HepG2 (cell line): ENCODE results near the gene RAB28. TPM values are rescaled to one million over a fixed set of nuclear protein-coding genes. Genes with fewer than 3 reads are reported as not detected.

Experiments used
- ATAC-seq: fragments of 200-7000 bp; cut with Tn5 transposase; 3 replicates; pipeline ENCODE4 v1.9.1; 2020; ENCODE audit warnings: mild to moderate bottlenecking, moderate library complexity
- BruUV-seq: library from RNA; stranded (reverse); fragments of 400-500 nt; replicated peaks from 2 replicates; lab custom pipeline; 2021; lab: Mats Ljungman, UMichigan
- CTCF ChIA-PET: fragments of 300-600 bp; formaldehyde crosslinking; extraction: SDS; loops from one replicate; lab custom pipeline; 2021; ENCODE audit warnings: low total read pairs, inconsistent platforms, low intra/inter-chr PET ratio; lab: Yijun Ruan, JAX
- POLR2A ChIA-PET: fragments of 350-600 bp; sonication (Branson Sonifier 250); formaldehyde crosslinking; loops from one replicate; lab custom pipeline; 2020; ENCODE audit warnings: antibody characterized with exemption, inconsistent platforms; lab: Yijun Ruan, JAX
- DNase-seq: peaks from one replicate; pipeline ENCODE4 v3.0.0-alpha.2; 2015; ENCODE audit warnings: low spot score
- FAIRE-seq: peaks from 3 replicates; lab custom pipeline; 2011; peaks lifted over from hg19 to GRCh38; lab: Jason Lieb, UNC
- H2AFZ ChIP-seq: one replicate; pipeline ENCODE4 v1.6.1; 2011; ENCODE audit warnings: low read length, inconsistent platforms
- H3K27ac ChIP-seq: fragments of 300-600 bp; 3 replicates; pipeline ENCODE4 v1.8.0; 2011; ENCODE audit warnings: mixed run types, mild to moderate bottlenecking, mixed read lengths, low read length, inconsistent platforms; ENCODE audit not compliant: insufficient read depth; ENCODE audit errors: extremely low read length
- H3K27me3 ChIP-seq, 2 experiments: fragments of 200-600 bp in 1 of 2; 2 replicates in 1 of 2; 3 replicates in 1 of 2; pipeline versions ENCODE4 v1.6.0 to v1.8.0; 2011; ENCODE audit warnings: low read length in 2 of 2, mild to moderate bottlenecking in 2 of 2, moderate library complexity in 2 of 2, inconsistent platforms in 1 of 2; ENCODE audit not compliant: insufficient read depth in 2 of 2, control insufficient read depth in 1 of 2
- H3K36me3 ChIP-seq, 2 experiments: fragments of 200-600 bp in 1 of 2; replicated peaks in 1 of 2; 2 replicates in 1 of 2; 3 replicates in 1 of 2; pipeline versions ENCODE4 v1.5.1 to v1.8.0; 2011; ENCODE audit warnings: low read length in 2 of 2, inconsistent platforms in 1 of 2; ENCODE audit not compliant: insufficient read depth in 2 of 2, control insufficient read depth in 1 of 2
- H3K4me1 ChIP-seq: 2 replicates; pipeline ENCODE4 v1.5.1; 2012; ENCODE audit warnings: low read length, inconsistent platforms; ENCODE audit not compliant: insufficient read depth
- H3K4me2 ChIP-seq: 2 replicates; pipeline ENCODE4 v1.6.0; 2011; ENCODE audit warnings: low read depth, low read length, inconsistent platforms
- H3K4me3 ChIP-seq, 3 experiments: fragments of 200-600 bp in 1 of 3; sonication (generic), shearing (Covaris generic) in 1 of 3; replicated peaks in 1 of 3; 2 replicates each; pipeline ENCODE4 v1.5.1; 2011 to 2016; ENCODE audit warnings: low read length in 3 of 3, inconsistent platforms in 2 of 3, low read depth in 2 of 3, mild to moderate bottlenecking in 2 of 3, control low read depth in 1 of 3, mixed read lengths in 1 of 3; ENCODE audit not compliant: insufficient read depth in 1 of 3
- H3K79me2 ChIP-seq: one replicate; pipeline ENCODE4 v1.6.1; 2011; ENCODE audit warnings: low read length, inconsistent platforms; ENCODE audit not compliant: insufficient read depth
- H3K9ac ChIP-seq: 2 replicates; pipeline ENCODE4 v1.6.0; 2011; ENCODE audit warnings: mild to moderate bottlenecking, low read depth, low read length, inconsistent platforms; ENCODE audit not compliant: insufficient read depth
- H3K9me3 ChIP-seq: 2 replicates; pipeline ENCODE4 v1.5.1; 2012; ENCODE audit warnings: mild to moderate bottlenecking, low read length
- H4K20me1 ChIP-seq: 2 replicates; pipeline ENCODE4 v1.6.0; 2011; ENCODE audit warnings: inconsistent platforms, mild to moderate bottlenecking, low read length, moderate library complexity; ENCODE audit not compliant: insufficient read depth
- BATF2 ChIP-seq: sonication (generic); formaldehyde crosslinking; IDR thresholded peaks from 2 replicates; pipeline ENCODE4 v1.8.0; 2022; ENCODE audit warnings: mild to moderate bottlenecking, missing genetic modification reagents, moderate library complexity
- BCL3 ChIP-seq: sonication (generic); formaldehyde crosslinking; IDR thresholded peaks from 2 replicates; pipeline ENCODE4 v1.5.1; 2020; ENCODE audit warnings: mild to moderate bottlenecking, missing genetic modification reagents, moderate library complexity
- BHLHE40 ChIP-seq: IDR thresholded peaks from 2 replicates; pipeline ENCODE4 v1.6.1; 2011; ENCODE audit warnings: low read length, improper control_type of control experiment
- BRF2 ChIP-seq: sonication (generic); formaldehyde crosslinking; IDR thresholded peaks from 2 replicates; pipeline ENCODE4 v1.8.1; 2022; ENCODE audit warnings: mild to moderate bottlenecking, missing genetic modification reagents
- ELF1 ChIP-seq: sonication (generic); formaldehyde crosslinking; IDR thresholded peaks from 2 replicates; pipeline ENCODE4 v1.4.0; 2020; ENCODE audit warnings: missing genetic modification reagents
- GRHL1 ChIP-seq: sonication (generic); formaldehyde crosslinking; conservative IDR thresholded peaks from 2 replicates; pipeline ENCODE4 v1.8.0; 2022; ENCODE audit warnings: missing genetic modification reagents
- PHB2 ChIP-seq: fragments of 450-650 bp; IDR thresholded peaks from 2 replicates; pipeline ENCODE4 v1.6.1; 2018; ENCODE audit not compliant: partially characterized antibody
- THYN1 ChIP-seq: sonication (generic); formaldehyde crosslinking; IDR thresholded peaks from 2 replicates; pipeline ENCODE4 v1.8.1; 2023; ENCODE audit warnings: low read depth, mild to moderate bottlenecking, moderate library complexity, missing genetic modification reagents, borderline replicate concordance
- YY1 ChIP-seq: IDR thresholded peaks from 2 replicates; pipeline ENCODE4 v1.6.1; 2011; ENCODE audit warnings: low read length, low read depth, moderate library complexity, mild to moderate bottlenecking; ENCODE audit not compliant: insufficient read depth, insufficient replicate concordance
- ZNF205 ChIP-seq: IDR thresholded peaks from 2 replicates; pipeline ENCODE4 v1.6.1; 2018; ENCODE audit warnings: missing biosample characterization, missing genetic modification reagents
- ZNF691 ChIP-seq: sonication (generic); formaldehyde crosslinking; IDR thresholded peaks from 2 replicates; pipeline ENCODE4 v1.4.0; 2020; ENCODE audit warnings: missing genetic modification reagents, low read depth, mild to moderate bottlenecking, borderline replicate concordance
- ZNF720 ChIP-seq: sonication (generic); formaldehyde crosslinking; IDR thresholded peaks from 2 replicates; pipeline ENCODE4 v1.4.0; 2020; ENCODE audit warnings: missing genetic modification reagents
- WGBS: methylation state at CpG from one replicate; pipeline ENCODE4 v1.1.6; 2017; ENCODE audit warnings: low lambda C conversion rate; 5-methylcytosine and 5-hydroxymethylcytosine counted together
- in situ Hi-C: cut with HindIII; loops from 2 replicates; pipeline ENCODE4 v1.10.0; 2017; ENCODE audit warnings: low pct_unique_long_range_greater_than_20kb; ENCODE audit not compliant: extremely low pct_ligation_motif_present
- intact Hi-C: fragments of 100-400 bp; cut with micrococcal nuclease; formaldehyde crosslinking; loops from one replicate; pipeline ENCODE4 v1.10.0; 2022; ENCODE audit not compliant: unreplicated experiment
- polyA plus RNA-seq, 8 experiments: library from polyadenylated mRNA; depleted of rRNA in 3 of 8; stranded (reverse) in 7 of 8; unstranded in 1 of 8; fragments of >200 nt; fragmentation: Illumina TruSeq in 4 of 8; extraction: Trizol in 4 of 8; gene quantifications; 2 replicates each; pipeline versions ENCODE4 v1.2.1 to v1.2.3, GENCODE V29; 2011 to 2016; ENCODE audit warnings: low read depth in 4 of 8, missing spikeins in 1 of 8, mixed read lengths in 1 of 8; ENCODE audit not compliant: insufficient read depth in 1 of 8
- total RNA-seq, 5 experiments: library from RNA; depleted of rRNA; stranded (reverse); fragments of >200 nt; fragmentation: Illumina TruSeq; extraction: Trizol; gene quantifications; 2 replicates each; pipeline ENCODE4 v1.2.3, GENCODE V29; 2016; ENCODE audit warnings: low read depth in 1 of 5

The RAB28 gene
- total and polyA plus RNA-seq, 2 of the 13 experiments (the other 11 are each of a cell fraction or from before 2014, with no cell fraction given): 11.8 to 18.2 TPM

- H3K4me1 ChIP-seq: no peaks in the 10 kb centered on the region
- DNase-seq: no peak
- H3K36me3 ChIP-seq: no peaks in the 10 kb centered on the region
- POLR2A ChIA-PET: no interaction called here
- 95% methylated on average over 6 of the region's 6 CpGs for WGBS
- no peak overlapping the region for H3K27ac ChIP-seq
- in situ Hi-C loops (no loop called here), intact Hi-C loops (no loop called here)
- no peak overlapping the region for H2AFZ ChIP-seq
- no TSS peak for BruUV-seq
- no peaks in the 10 kb centered on the region for H4K20me1 ChIP-seq
- TF ChIP-seq GRHL1 (CRISPR knock-in tag) (no peak), BCL3 (CRISPR knock-in tag) (no peak), BHLHE40 (no peak)
- ATAC-seq: no peak
- CTCF ChIA-PET: no interaction called here
- no peak overlapping the region for H3K4me2 ChIP-seq
- H3K79me2 ChIP-seq: no peaks in the 10 kb centered on the region
- no peak overlapping the region for H3K9ac ChIP-seq
- H3K27me3 ChIP-seq: no peaks in the 10 kb centered on the region
- FAIRE-seq: no peak
- H3K9me3 ChIP-seq: no peaks in the 10 kb centered on the region
- no peak overlapping the region for H3K4me3 ChIP-seq
Observed at GRCh38 chr4:13461191-13461905, 22.8 kb downstream of the RAB28 start.

GRCh38 chr4:13455411-13455810 is 28.7 kb downstream of the RAB28 start:
- H4K20me1 ChIP-seq: no peaks in the 10 kb centered on the region
- TF ChIP-seq PHB2 (no peak), BATF2 (CRISPR knock-in tag) (no peak), THYN1 (CRISPR knock-in tag) (no peak), ELF1 (CRISPR knock-in tag) (no peak), ZNF205 (CRISPR knock-in tag) (no peak), YY1 (no peak), ZNF691 (CRISPR knock-in tag) (no peak), BRF2 (CRISPR knock-in tag) (no peak), ZNF720 (CRISPR knock-in tag) (no peak)

More at GRCh38 chr4:13455411-13455810, 28.7 kb downstream of the RAB28 start:
- Histone ChIP-seq H3K9ac (no peak overlapping the region), H3K4me3 (no peak overlapping the region), H2AFZ (no peak overlapping the region), H3K27me3 (no peaks in the 10 kb centered on the region), H3K36me3 (peaks cover 5 to 14% of the 10 kb centered on the region in 2 experiments; a peak in 3 of 5 replicates), H3K27ac (no peak overlapping the region), H3K79me2 (no peaks in the 10 kb centered on the region), H3K4me1 (no peaks in the 10 kb centered on the region), H3K4me2 (no peak overlapping the region), H3K9me3 (no peaks in the 10 kb centered on the region)
- 90% methylated on average over 2 of the region's 4 CpGs for WGBS
- ChIA-PET POLR2A (no interaction called here), CTCF (no interaction called here)
- in situ Hi-C loops (no loop called here), intact Hi-C loops (no loop called here)
- FAIRE-seq: no peak
- BruUV-seq: no TSS peak
- no peak for ATAC-seq
- no peak for DNase-seq
